Measurements from ENCODE around the gene CHD9. TPM values are rescaled to one million over a fixed set of nuclear protein-coding genes. Genes with fewer than 3 reads are reported as not detected.

CHD9 gene
- total RNA-seq, 1 donor from 2014 or later, result 34.1 TPM

GRCh38 chr16:53374800-53375199 lies 320.0 kb downstream of the CHD9 start:
- H3K4me3 ChIP-seq (ENCODE audit: low read depth, low read length), result no peak overlapping the region
- TF ChIP-seq CTCF (IDR thresholded peaks at IDR 0.05; ENCODE audit: insufficient read depth, low read length, poor library complexity, severe bottlenecking), result no peak
- no peaks in the 10 kb centered on the region for H3K36me3 ChIP-seq (ENCODE audit: control insufficient read depth, insufficient read depth, low read length)
- peaks cover 22% of the 10 kb centered on the region for H3K27me3 ChIP-seq (ENCODE audit: control insufficient read depth, insufficient read depth, low read length)
- no peak for DNase-seq (ENCODE audit: low read depth)

GRCh38 chr16:53378138-53378537 lies 323.3 kb downstream of the CHD9 start:
- TF ChIP-seq CTCF (IDR thresholded peaks at IDR 0.05; ENCODE audit: insufficient read depth, low read length, poor library complexity, severe bottlenecking), result no peak
- DNase-seq (ENCODE audit: low read depth), result no peak
- Histone ChIP-seq H3K4me3 (ENCODE audit: low read depth, low read length) (no peak overlapping the region), H3K36me3 (ENCODE audit: control insufficient read depth, insufficient read depth, low read length) (no peaks in the 10 kb centered on the region), H3K27me3 (ENCODE audit: control insufficient read depth, insufficient read depth, low read length) (peaks cover 5% of the 10 kb centered on the region)

Other genes starting within 250 kb of the CHD9 start
- gene CHD9NB, start 2.1 kb upstream of the CHD9 start, total RNA-seq, result 0.62 and 1.0 TPM in 2 replicates